Activated CD8-positive, alpha-beta T cell treated with anti-CD3 and anti-CD28 coated beads, Interleukin-2, amount 10 ng/mL, durations not matched to agents 7 days and 5 days (primary cell): ENCODE measurements around the gene NTSR1. TPM values are rescaled to one million over a fixed set of nuclear protein-coding genes. Genes with fewer than 3 reads are reported as not detected.

Source experiments
- ATAC-seq: fragments of 150-1000 bp; cut with Tn5 transposase; one replicate; pipeline ENCODE4 v1.10.0; 2021; ENCODE audit warnings: moderate library complexity
- CTCF ChIA-PET: fragments of 350-600 bp; sonication (Branson Sonifier 250); formaldehyde crosslinking; loops from one replicate; lab custom pipeline; 2021; ENCODE audit warnings: antibody characterized with exemption; lab: Charles Lee
- POLR2A ChIA-PET: fragments of 350-600 bp; sonication (Branson Sonifier 250); formaldehyde crosslinking; loops from one replicate; lab custom pipeline; 2021; ENCODE audit warnings: antibody characterized with exemption; lab: Charles Lee
- DNase-seq: peaks from one replicate; pipeline ENCODE4 v3.0.0-alpha.2; 2020
- H3K27ac Mint-ChIP-seq: one replicate; pipeline ENCODE4 v1.8.0; 2021; ENCODE audit warnings: mild to moderate bottlenecking, mixed read lengths
- H3K27me3 Mint-ChIP-seq: one replicate; pipeline ENCODE4 v1.8.0; 2021; ENCODE audit warnings: low read depth, mixed read lengths
- H3K36me3 Mint-ChIP-seq: one replicate; pipeline ENCODE4 v1.8.0; 2021; ENCODE audit warnings: low read depth, mixed read lengths
- H3K4me1 Mint-ChIP-seq: one replicate; pipeline ENCODE4 v1.8.0; 2021; ENCODE audit warnings: low read depth, mixed read lengths
- H3K4me3 Mint-ChIP-seq: one replicate; pipeline ENCODE4 v1.8.0; 2021; ENCODE audit warnings: mild to moderate bottlenecking, mixed read lengths
- H3K9me3 Mint-ChIP-seq: one replicate; pipeline ENCODE4 v1.8.0; 2022; ENCODE audit warnings: mixed read lengths; ENCODE audit not compliant: insufficient read depth
- total RNA-seq, 2 experiments: library from RNA; stranded (reverse); gene quantifications; one replicate each; pipeline ENCODE4 v1.2.3, GENCODE V29; 2021

Gene NTSR1
- total RNA-seq, 2 experiments from 2014 or later: 0.13 to 0.21 TPM

DNA sequence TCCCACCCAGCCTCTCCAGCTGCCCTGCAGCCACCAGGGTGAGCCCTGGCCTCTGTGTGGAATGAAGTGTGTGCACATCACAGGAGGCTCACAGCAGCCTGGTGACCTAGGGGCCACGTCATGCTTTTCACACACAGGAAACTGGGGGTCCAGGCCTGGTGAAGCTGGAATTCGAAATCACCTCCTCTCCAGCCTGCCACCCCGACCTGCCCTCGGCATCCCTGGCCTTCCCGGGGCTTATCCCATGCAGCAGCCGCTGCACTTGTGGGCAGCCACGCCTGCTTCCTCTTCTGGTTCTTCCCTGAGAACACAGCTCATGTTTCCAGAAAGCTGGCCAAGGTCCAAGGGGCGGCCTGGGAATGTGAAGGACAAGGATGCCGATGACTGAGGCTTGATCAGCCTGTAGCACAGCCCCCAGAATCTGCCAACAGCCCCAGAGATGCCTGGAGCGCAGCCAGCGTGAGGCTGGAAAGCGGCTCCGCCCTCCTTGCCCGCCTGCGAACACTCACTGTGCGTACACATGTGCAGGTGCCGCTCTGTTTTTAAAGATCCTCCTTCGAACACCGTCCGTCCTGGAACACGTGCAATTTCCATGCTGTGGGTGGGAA lies 4.2 kb upstream of the NTSR1 start:
- Mint-ChIP-seq H3K4me1 (peaks cover 11% of the 10 kb centered on the region), H3K27ac (no peak overlapping the region), H3K27me3 (peaks cover 28% of the 10 kb centered on the region), H3K36me3 (no peaks in the 10 kb centered on the region), H3K4me3 (no peak overlapping the region), H3K9me3 (no peaks in the 10 kb centered on the region)
- POLR2A ChIA-PET: no interaction called here
- CTCF ChIA-PET: interaction anchor here (1.1 to 2.7 kb wide), 3 partner anchors 36 to 87 kb away, joined by 3 to 17 read pairs (median 4); no protein-coding TSS in a partner anchor
- ATAC-seq (no peak), DNase-seq (no peak)

DNA sequence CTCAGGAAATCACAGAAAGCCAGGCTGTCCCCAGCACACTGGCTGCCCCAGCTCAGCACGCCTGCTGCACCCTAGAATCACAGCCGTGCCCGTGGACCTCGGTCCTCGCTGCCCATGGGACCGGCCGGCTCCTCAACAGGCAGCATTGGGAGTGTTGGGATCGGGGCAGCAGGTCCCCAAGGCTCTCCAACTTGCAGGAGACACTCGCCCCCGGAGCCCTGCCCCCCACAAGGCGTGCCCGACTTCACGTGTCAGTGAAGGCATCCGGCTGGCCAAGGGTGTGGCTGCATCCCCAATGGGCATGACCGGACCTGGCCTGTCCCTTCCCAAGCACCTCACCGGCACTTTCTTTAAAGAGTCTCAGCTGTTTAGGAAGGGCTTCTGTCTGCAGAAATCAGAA lies 3.0 kb upstream of the NTSR1 start:
- DNase-seq (no peak), ATAC-seq (no peak)
- POLR2A ChIA-PET: no interaction called here
- Mint-ChIP-seq H3K36me3 (no peaks in the 10 kb centered on the region), H3K4me1 (peaks cover 11% of the 10 kb centered on the region), H3K9me3 (no peaks in the 10 kb centered on the region), H3K4me3 (no peak overlapping the region), H3K27ac (no peak overlapping the region), H3K27me3 (peaks cover 38% of the 10 kb centered on the region)
- CTCF ChIA-PET: no interaction called here

DNA sequence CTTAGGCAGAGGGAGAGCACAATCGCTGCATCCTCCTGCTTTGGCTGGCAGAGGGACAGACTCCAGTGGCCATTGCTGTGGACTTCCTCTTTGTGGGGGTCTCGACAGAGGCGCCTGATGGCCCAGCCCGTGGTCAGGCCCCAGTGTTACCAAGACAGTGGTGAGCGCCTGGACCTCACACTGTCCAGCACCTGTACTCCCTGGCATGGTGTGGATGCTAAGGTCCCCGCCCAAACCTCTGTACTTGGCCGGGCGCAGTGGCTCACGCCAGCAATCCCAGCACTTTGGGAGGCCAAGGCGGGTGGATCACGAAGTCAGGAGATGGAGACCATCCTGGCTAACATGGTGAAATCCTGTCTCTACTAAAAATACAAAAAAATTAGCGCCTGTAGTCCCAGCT lies 2.3 kb upstream of the NTSR1 start:
- CTCF ChIA-PET: interaction anchor here (1.3 kb wide), 1 partner anchor 102 kb away, joined by 3 read pairs; no protein-coding TSS in a partner anchor

DNA sequence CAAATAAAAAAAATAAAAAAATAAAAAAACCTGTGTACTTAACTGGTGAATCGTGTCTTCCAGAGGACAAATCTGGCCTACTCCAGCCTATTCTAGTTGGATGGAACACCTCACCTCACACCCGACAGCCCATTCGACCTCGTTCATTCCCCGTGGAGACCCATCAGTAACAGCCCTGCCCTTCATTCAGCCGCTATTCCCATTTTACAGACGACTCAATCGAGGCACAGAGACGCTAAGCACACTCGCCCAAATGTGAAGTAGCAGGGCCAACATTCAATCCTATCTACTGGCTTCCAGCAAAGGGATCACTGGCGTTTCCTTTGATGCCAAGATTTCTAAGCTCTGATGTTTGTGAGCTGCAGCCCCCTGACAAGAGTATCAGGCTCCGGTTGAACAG lies 1.8 kb upstream of the NTSR1 start:
- Mint-ChIP-seq H3K4me1 (peaks cover 11% of the 10 kb centered on the region), H3K27me3 (peaks cover 30% of the 10 kb centered on the region), H3K9me3 (no peaks in the 10 kb centered on the region), H3K4me3 (no peak overlapping the region), H3K27ac (no peak overlapping the region), H3K36me3 (no peaks in the 10 kb centered on the region)
- ATAC-seq (no peak), DNase-seq (no peak)
- CTCF ChIA-PET: interaction anchor here (1.3 kb wide), 1 partner anchor 102 kb away, joined by 3 read pairs; no protein-coding TSS in a partner anchor
- POLR2A ChIA-PET: no interaction called here

More for the DNA sequence above, 2.3 kb upstream of the NTSR1 start:
- DNase-seq (no peak), ATAC-seq (no peak)
- no peaks in the 10 kb centered on the region for H3K36me3 Mint-ChIP-seq
- no peaks in the 10 kb centered on the region for H3K9me3 Mint-ChIP-seq
- peaks cover 11% of the 10 kb centered on the region for H3K4me1 Mint-ChIP-seq
- H3K27ac Mint-ChIP-seq: no peak overlapping the region
- POLR2A ChIA-PET: interaction anchor here (0.6 kb wide), 1 partner anchor 88 kb away, joined by 3 read pairs; no protein-coding TSS in a partner anchor
- H3K27me3 Mint-ChIP-seq: peaks cover 33% of the 10 kb centered on the region
- H3K4me3 Mint-ChIP-seq: no peak overlapping the region

DNA sequence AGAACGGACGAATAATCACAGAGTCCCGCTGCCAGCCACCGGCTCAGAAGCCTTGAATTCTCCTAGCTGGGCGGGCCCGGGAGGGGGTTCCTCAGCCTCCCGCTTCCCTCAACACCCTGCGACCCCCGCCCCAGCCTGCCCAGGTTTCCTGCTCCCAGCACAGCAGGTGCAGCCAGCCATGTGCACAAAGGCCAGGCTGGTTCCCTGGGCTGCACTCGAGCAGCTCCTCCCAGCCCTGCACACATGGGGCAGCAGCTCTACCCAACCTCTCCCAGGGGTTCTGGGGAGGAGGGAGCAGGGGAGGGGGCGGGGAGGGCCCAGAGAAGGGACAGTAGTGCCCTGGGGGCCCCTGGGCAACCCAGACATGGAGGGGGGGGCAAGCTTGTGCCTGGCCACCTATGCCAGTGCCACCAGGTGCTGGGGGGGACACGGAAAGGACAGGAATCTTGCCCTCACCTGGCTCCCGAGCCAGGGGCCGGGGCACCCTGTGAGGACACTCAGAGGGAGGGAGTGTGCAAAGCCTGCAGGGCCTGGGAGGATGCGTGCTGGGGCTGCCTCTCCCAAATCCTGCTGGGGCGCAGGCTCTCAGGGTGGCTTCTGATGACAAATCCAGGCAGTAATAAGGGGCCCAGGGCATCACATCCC lies 1.2 kb upstream of the NTSR1 start:
- Mint-ChIP-seq H3K27me3 (peaks cover 34% of the 10 kb centered on the region), H3K4me3 (no peak overlapping the region), H3K4me1 (peaks cover 11% of the 10 kb centered on the region), H3K36me3 (no peaks in the 10 kb centered on the region), H3K27ac (no peak overlapping the region), H3K9me3 (no peaks in the 10 kb centered on the region)
- DNase-seq (no peak), ATAC-seq (no peak)
- POLR2A ChIA-PET: interaction anchor here (0.6 kb wide), 1 partner anchor 56 kb away, joined by 3 read pairs; no protein-coding TSS in a partner anchor
- CTCF ChIA-PET: interaction anchor here (1.3 kb wide), 1 partner anchor 101 kb away, joined by 3 read pairs; no protein-coding TSS in a partner anchor

DNA sequence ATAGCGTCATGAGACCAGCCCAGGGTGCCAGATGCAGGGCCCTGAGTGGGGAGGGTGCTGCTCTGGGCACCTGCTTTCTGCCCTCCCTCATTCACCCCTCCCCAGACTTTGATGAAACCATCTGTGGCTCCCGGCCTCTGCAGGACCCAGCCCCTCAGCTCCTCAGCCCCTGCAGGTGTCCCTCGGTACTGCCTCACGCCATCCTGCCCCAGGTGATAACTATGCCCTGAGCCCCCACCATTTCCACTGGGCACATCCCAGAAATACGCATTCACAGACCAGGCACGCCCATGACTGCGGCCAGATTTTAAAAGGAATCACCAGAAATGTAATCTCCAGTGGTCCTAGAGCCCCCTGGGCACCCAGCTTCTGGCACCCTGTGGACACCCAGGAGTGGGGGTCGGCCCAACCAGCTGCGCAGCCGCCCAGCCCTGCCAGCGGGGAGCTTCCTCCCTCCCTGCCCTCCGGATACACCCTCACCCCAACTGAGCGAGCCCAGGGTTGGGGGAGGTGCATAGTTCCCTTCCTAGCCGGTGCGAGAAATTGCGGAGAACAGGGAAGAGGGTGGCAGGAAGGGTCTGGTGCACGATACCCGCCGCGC lies 615 bp upstream of the NTSR1 start:
- H3K27ac Mint-ChIP-seq: no peak overlapping the region

DNA sequence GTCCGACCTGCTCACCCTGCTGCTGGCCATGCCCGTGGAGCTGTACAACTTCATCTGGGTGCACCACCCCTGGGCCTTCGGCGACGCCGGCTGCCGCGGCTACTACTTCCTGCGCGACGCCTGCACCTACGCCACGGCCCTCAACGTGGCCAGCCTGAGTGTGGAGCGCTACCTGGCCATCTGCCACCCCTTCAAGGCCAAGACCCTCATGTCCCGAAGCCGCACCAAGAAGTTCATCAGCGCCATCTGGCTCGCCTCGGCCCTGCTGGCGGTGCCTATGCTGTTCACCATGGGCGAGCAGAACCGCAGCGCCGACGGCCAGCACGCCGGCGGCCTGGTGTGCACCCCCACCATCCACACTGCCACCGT lies 885 bp downstream of the NTSR1 start:
- Mint-ChIP-seq H3K4me3 (no peak overlapping the region), H3K27me3 (peaks cover 38% of the 10 kb centered on the region)
- CTCF ChIA-PET: interaction anchor here (0.8 kb wide), 1 partner anchor 82 kb away, joined by 3 read pairs; no protein-coding TSS in a partner anchor

More for the DNA sequence above, 615 bp upstream of the NTSR1 start:
- H3K4me1 Mint-ChIP-seq: peaks cover 11% of the 10 kb centered on the region
- DNase-seq: peak; percentile 37
- peaks cover 34% of the 10 kb centered on the region for H3K27me3 Mint-ChIP-seq
- peak overlapping the region; percentile 25 for H3K4me3 Mint-ChIP-seq
- no peaks in the 10 kb centered on the region for H3K36me3 Mint-ChIP-seq
- POLR2A ChIA-PET: interaction anchor here (0.6 kb wide), 1 partner anchor 57 kb away, joined by 3 read pairs; no protein-coding TSS in a partner anchor
- no peaks in the 10 kb centered on the region for H3K9me3 Mint-ChIP-seq
- no peak for ATAC-seq
- CTCF ChIA-PET: no interaction called here

DNA sequence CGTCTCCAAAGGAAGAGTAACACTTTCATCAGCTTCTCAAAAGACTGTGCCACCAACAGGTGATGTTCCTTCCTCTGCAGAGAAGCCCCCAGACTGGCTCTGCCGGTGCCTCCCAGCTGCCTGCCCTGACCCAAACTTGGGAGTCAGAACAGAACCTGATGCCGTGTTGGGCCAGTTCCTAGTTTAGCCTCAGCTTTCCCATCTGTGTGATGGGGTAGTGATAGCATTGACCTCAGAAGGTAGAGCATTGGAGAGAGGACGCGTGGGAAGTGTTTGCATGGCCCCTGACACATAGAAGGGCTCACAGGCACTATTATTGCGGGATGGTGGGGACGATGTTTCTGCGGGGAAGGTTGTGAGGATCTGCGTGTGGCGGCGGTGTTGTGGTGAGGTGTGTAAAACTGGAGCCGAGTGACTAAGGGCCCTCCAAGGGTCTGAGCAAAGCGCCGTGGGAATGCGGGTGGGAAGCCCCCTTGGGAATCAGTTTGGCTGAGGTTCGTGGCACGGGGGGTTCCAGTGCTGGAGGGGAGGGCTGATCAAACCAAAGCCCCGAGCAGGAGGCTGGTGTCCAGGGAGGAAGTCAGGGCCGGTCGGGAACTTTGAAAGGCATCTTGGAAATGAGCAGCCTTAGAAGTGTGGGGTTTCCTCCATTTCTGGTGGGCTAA lies 1.7 kb downstream of the NTSR1 start:
- DNase-seq (no peak), ATAC-seq (no peak)
- peaks cover 41% of the 10 kb centered on the region for H3K27me3 Mint-ChIP-seq
- H3K36me3 Mint-ChIP-seq: no peaks in the 10 kb centered on the region
- H3K4me3 Mint-ChIP-seq: no peak overlapping the region
- POLR2A ChIA-PET: no interaction called here
- CTCF ChIA-PET: no interaction called here
- no peaks in the 10 kb centered on the region for H3K9me3 Mint-ChIP-seq
- H3K4me1 Mint-ChIP-seq: peaks cover 7% of the 10 kb centered on the region
- H3K27ac Mint-ChIP-seq: no peak overlapping the region

More for the DNA sequence above, 885 bp downstream of the NTSR1 start:
- POLR2A ChIA-PET: no interaction called here
- ATAC-seq (no peak), DNase-seq (no peak)
- H3K36me3 Mint-ChIP-seq: no peaks in the 10 kb centered on the region
- H3K4me1 Mint-ChIP-seq: peaks cover 7% of the 10 kb centered on the region
- H3K27ac Mint-ChIP-seq: no peak overlapping the region
- no peaks in the 10 kb centered on the region for H3K9me3 Mint-ChIP-seq

DNA sequence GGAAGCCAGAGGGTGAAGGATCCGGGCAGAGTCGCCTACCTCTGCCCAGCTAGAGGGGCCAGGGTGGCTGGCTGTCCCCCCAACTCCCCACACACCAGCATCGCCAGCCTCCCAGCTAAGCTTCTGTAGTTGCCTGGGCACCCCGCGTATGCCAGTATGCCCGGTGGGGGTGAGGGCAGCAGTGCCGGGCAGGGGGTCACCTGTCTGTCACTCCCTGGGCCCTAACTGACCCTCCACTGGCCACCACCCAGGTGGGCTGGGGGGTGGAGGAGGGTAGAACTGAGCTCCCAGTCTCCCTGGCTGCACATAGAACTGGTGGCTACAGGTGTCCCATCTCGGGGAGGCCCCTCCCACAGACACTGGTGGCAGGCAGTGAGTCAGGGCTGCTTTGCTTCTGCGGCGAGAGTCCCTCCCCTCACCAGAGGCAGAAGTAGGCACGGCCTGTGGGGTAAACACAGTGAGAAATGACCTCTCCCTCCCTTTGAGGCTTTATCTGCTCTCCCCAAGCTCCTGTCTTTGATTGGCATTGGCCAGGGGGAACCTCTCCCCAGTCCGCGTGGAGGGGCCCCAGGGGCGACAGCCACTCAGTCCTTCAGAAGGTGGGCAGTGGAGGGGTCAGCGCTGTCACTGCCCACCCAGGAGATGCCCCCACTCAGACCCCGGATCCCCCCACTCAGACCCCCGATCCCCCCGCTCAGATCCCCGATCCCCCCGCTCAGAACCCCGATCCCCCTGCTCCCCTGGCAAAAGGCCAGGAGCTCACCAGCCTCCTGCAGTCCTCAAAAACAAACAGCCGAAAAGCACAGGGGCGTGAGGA lies 2.5 kb downstream of the NTSR1 start:
- no peak for ATAC-seq
- Mint-ChIP-seq H3K4me3 (no peak overlapping the region), H3K36me3 (no peaks in the 10 kb centered on the region), H3K27me3 (peaks cover 41% of the 10 kb centered on the region), H3K9me3 (no peaks in the 10 kb centered on the region), H3K27ac (no peak overlapping the region), H3K4me1 (peaks cover 14% of the 10 kb centered on the region)
- ChIA-PET POLR2A (no interaction called here), CTCF (no interaction called here)
- DNase-seq: peak; percentile 30

DNA sequence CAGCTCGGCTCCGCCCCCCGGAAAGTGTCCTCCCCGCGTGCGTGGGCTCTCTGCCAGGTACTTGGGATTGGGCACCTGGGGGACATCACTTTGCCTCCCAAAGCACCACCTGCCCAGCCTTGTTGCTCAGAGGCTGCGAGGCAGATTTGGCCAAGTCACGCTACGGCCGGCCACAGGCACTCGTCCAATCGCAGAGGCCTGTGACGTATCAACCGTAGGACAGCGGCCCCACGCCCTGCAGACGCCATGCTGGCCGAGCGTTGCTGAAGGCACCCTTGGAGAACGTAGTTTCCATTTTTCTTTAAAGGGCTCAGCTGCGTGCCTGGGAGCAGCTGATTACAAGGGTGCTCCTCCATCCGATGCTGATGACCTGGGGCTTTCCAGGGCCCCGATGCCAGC lies 3.1 kb downstream of the NTSR1 start:
- Mint-ChIP-seq H3K4me1 (peaks cover 20% of the 10 kb centered on the region), H3K36me3 (no peaks in the 10 kb centered on the region), H3K27ac (no peak overlapping the region), H3K27me3 (peaks cover 41% of the 10 kb centered on the region), H3K4me3 (no peak overlapping the region), H3K9me3 (no peaks in the 10 kb centered on the region)
- ChIA-PET CTCF (no interaction called here), POLR2A (no interaction called here)
- ATAC-seq (no peak), DNase-seq (no peak)

DNA sequence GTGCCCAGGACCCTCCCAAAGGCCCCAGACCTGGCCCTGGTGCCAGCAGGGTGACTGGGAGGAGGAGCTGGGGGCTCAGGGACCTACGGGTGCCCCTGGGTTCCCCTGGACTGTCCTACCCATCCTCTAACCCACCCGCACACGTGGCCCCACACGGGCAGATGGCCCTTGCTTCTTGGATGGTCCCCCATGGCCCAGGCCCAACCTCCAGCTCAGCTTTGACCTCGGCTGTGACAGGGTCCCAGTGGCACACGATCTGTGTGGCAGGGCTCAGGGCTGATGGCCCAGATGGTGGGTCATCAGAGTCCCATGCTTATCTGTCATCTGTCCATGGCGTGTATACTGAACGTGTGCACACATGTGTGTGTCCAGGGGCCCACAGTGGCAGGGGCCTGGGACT lies 4.0 kb downstream of the NTSR1 start:
- ChIA-PET POLR2A (no interaction called here), CTCF (no interaction called here)
- DNase-seq (no peak), ATAC-seq (no peak)
- Mint-ChIP-seq H3K27ac (no peak overlapping the region), H3K36me3 (no peaks in the 10 kb centered on the region), H3K4me3 (no peak overlapping the region), H3K9me3 (no peaks in the 10 kb centered on the region), H3K4me1 (peaks cover 24% of the 10 kb centered on the region), H3K27me3 (peaks cover 34% of the 10 kb centered on the region)
